IMR-90 (cell line): ENCODE results near the gene HADHB. TPM values are rescaled to one million over a fixed set of nuclear protein-coding genes. Genes with fewer than 3 reads are reported as not detected.

Experiments used
- ATAC-seq: fragments of 200-7000 bp; cut with Tn5 transposase; 2 replicates; pipeline ENCODE4 v1.9.1; 2020; ENCODE audit warnings: low read depth, mild to moderate bottlenecking, moderate library complexity
- BruUV-seq: library from RNA; stranded (reverse); fragments of 400-500 nt; replicated peaks from 2 replicates; lab custom pipeline; 2021; lab: Mats Ljungman, UMichigan
- CTCF ChIA-PET: fragments of 300-600 bp; formaldehyde crosslinking; extraction: SDS; loops from one replicate; lab custom pipeline; 2021; ENCODE audit warnings: antibody characterized with exemption; lab: Yijun Ruan, JAX
- POLR2A ChIA-PET: fragments of 300-600 bp; sonication (Branson Sonifier 250); formaldehyde crosslinking; loops from one replicate; lab custom pipeline; 2022; ENCODE audit warnings: antibody characterized with exemption; ENCODE audit not compliant: unreplicated experiment; lab: Charles Lee
- DNase-seq: peaks from one replicate; pipeline ENCODE4 v3.0.0; 2013
- H2AFZ ChIP-seq: replicated peaks from 2 replicates; pipeline ENCODE3; 2013; ENCODE audit warnings: low read length, mild to moderate bottlenecking; ENCODE audit not compliant: poor library complexity
- H2AK5ac ChIP-seq: 2 replicates; pipeline ENCODE4 v1.6.1; 2013; ENCODE audit warnings: low read depth, low read length, inconsistent platforms
- H2AK9ac ChIP-seq: replicated peaks from 2 replicates; pipeline ENCODE3; 2013; ENCODE audit warnings: mild to moderate bottlenecking, low read depth, low read length, moderate library complexity; ENCODE audit not compliant: poor library complexity
- H2BK120ac ChIP-seq: 2 replicates; pipeline ENCODE4 v1.6.1; 2013; ENCODE audit warnings: low read depth, low read length, inconsistent platforms
- H2BK15ac ChIP-seq: 3 replicates; pipeline ENCODE4 v1.6.1; 2013; ENCODE audit warnings: low read depth, low read length, inconsistent platforms
- H2BK20ac ChIP-seq: 2 replicates; pipeline ENCODE4 v1.6.1; 2013; ENCODE audit warnings: low read depth, mild to moderate bottlenecking, inconsistent platforms, low read length, moderate library complexity
- H2BK5ac ChIP-seq: 2 replicates; pipeline ENCODE4 v1.6.1; 2013; ENCODE audit warnings: mild to moderate bottlenecking, low read depth, low read length, inconsistent platforms; ENCODE audit not compliant: poor library complexity, severe bottlenecking
- H3K14ac ChIP-seq: replicated peaks from 2 replicates; pipeline ENCODE4 v1.6.1; 2013; ENCODE audit warnings: low read depth, low read length, inconsistent platforms
- H3K18ac ChIP-seq: 2 replicates; pipeline ENCODE4 v1.6.1; 2013; ENCODE audit warnings: low read depth, low read length, control low read depth
- H3K23ac ChIP-seq: 2 replicates; pipeline ENCODE4 v1.6.1; 2013; ENCODE audit warnings: low read depth, low read length, inconsistent platforms
- H3K27ac ChIP-seq: 2 replicates; pipeline ENCODE4 v1.5.1; 2013; ENCODE audit warnings: mild to moderate bottlenecking, control low read depth, low read length; ENCODE audit not compliant: insufficient read depth
- H3K27me3 ChIP-seq: 2 replicates; pipeline ENCODE4 v1.6.1; 2013; ENCODE audit warnings: low read length; ENCODE audit not compliant: control insufficient read depth, insufficient read depth
- H3K36me3 ChIP-seq: 2 replicates; pipeline ENCODE4 v1.6.1; 2013; ENCODE audit warnings: low read length, mixed read lengths; ENCODE audit not compliant: control insufficient read depth, insufficient read depth
- H3K4ac ChIP-seq: 2 replicates; pipeline ENCODE4 v1.6.1; 2013; ENCODE audit warnings: low read depth, low read length, inconsistent platforms
- H3K4me1 ChIP-seq: 2 replicates; pipeline ENCODE4 v1.6.1; 2013; ENCODE audit warnings: low read length, mixed read lengths; ENCODE audit not compliant: control insufficient read depth, insufficient read depth
- H3K4me2 ChIP-seq: 2 replicates; pipeline ENCODE4 v1.6.1; 2013; ENCODE audit warnings: low read depth, mild to moderate bottlenecking, control low read depth, low read length, moderate library complexity
- H3K4me3 ChIP-seq: 2 replicates; pipeline ENCODE4 v1.5.1; 2013; ENCODE audit warnings: low read depth, mild to moderate bottlenecking, control low read depth, low read length, moderate library complexity; ENCODE audit not compliant: insufficient read depth
- H3K56ac ChIP-seq: 2 replicates; pipeline ENCODE4 v1.6.1; 2013; ENCODE audit warnings: low read length, inconsistent platforms; ENCODE audit not compliant: insufficient read depth; ENCODE audit errors: extremely low read depth
- H3K79me1 ChIP-seq, 2 experiments: 2 replicates each; pipeline ENCODE4 v1.6.1; 2013; ENCODE audit warnings: low read length in 2 of 2, inconsistent platforms in 1 of 2, low read depth in 1 of 2
- H3K9ac ChIP-seq: 2 replicates; pipeline ENCODE4 v1.6.1; 2013; ENCODE audit warnings: low read depth, low read length, control low read depth
- H3K9me1 ChIP-seq: 2 replicates; pipeline ENCODE4 v1.6.1; 2013; ENCODE audit warnings: low read length, inconsistent platforms; ENCODE audit not compliant: insufficient read depth
- H3K9me3 ChIP-seq: 2 replicates; pipeline ENCODE4 v1.6.1; 2013; ENCODE audit warnings: low read length; ENCODE audit not compliant: control insufficient read depth, insufficient read depth
- H4K20me1 ChIP-seq: 2 replicates; pipeline ENCODE4 v1.6.1; 2013; ENCODE audit warnings: low read length, inconsistent platforms; ENCODE audit not compliant: insufficient read depth
- H4K5ac ChIP-seq: 2 replicates; pipeline ENCODE4 v1.6.1; 2013; ENCODE audit warnings: mild to moderate bottlenecking, low read depth, low read length, control low read depth
- H4K8ac ChIP-seq, 2 experiments: 2 replicates each; pipeline ENCODE4 v1.6.1; 2013; ENCODE audit warnings: low read depth in 2 of 2, low read length in 2 of 2, control low read depth in 1 of 2, inconsistent platforms in 1 of 2
- H4K91ac ChIP-seq: 2 replicates; pipeline ENCODE4 v1.6.1; 2013; ENCODE audit warnings: low read depth, low read length, inconsistent platforms; ENCODE audit not compliant: insufficient read depth
- BHLHE40 ChIP-seq: fragments of 150-350 bp; IDR thresholded peaks from 2 replicates; pipeline ENCODE4 v1.6.1; 2016; ENCODE audit warnings: mild to moderate bottlenecking, low read depth, low read length
- CEBPB ChIP-seq: IDR thresholded peaks from 2 replicates; pipeline ENCODE4 v1.6.1; 2012; ENCODE audit warnings: low read depth, low read length, improper control_type of control experiment
- CHD1 ChIP-seq: IDR thresholded peaks from 2 replicates; pipeline ENCODE4 v1.6.1; 2012; ENCODE audit warnings: low read depth, low read length, improper control_type of control experiment
- CTCF ChIP-seq: conservative IDR thresholded peaks from 2 replicates; pipeline ENCODE4 v1.5.1; 2012; ENCODE audit warnings: mild to moderate bottlenecking, low read depth, low read length, improper control_type of control experiment
- ELK1 ChIP-seq: fragments of 150-350 bp; IDR thresholded peaks from 2 replicates; pipeline ENCODE4 v1.6.1; 2016; ENCODE audit warnings: low read depth, mild to moderate bottlenecking, low read length, moderate library complexity, borderline replicate concordance
- FOS ChIP-seq: fragments of 150-350 bp; IDR thresholded peaks from 2 replicates; pipeline ENCODE4 v1.6.1; 2016; ENCODE audit warnings: low read depth, low read length
- MXI1 ChIP-seq: IDR thresholded peaks from 2 replicates; pipeline ENCODE4 v1.6.1; 2012; ENCODE audit warnings: low read depth, mild to moderate bottlenecking, low read length, moderate library complexity, borderline replicate concordance
- NFE2L2 ChIP-seq: fragments of 150-350 bp; IDR thresholded peaks from 2 replicates; pipeline ENCODE4 v1.6.1; 2016; ENCODE audit warnings: low read depth, mild to moderate bottlenecking, low read length
- POLR2A ChIP-seq: IDR thresholded peaks from 2 replicates; pipeline ENCODE4 v1.6.1; 2012; ENCODE audit warnings: mild to moderate bottlenecking, low read depth, low read length
- RAD21 ChIP-seq: IDR thresholded peaks from 2 replicates; pipeline ENCODE4 v1.6.1; 2012; ENCODE audit warnings: low read length, improper control_type of control experiment
- RCOR1 ChIP-seq: IDR thresholded peaks from 2 replicates; pipeline ENCODE4 v1.6.1; 2012; ENCODE audit warnings: mild to moderate bottlenecking, low read length, improper control_type of control experiment; ENCODE audit not compliant: insufficient replicate concordance
- RFX5 ChIP-seq: IDR thresholded peaks from 2 replicates; pipeline ENCODE4 v1.8.0; 2012; ENCODE audit warnings: low read depth, mild to moderate bottlenecking, low read length, moderate library complexity
- USF2 ChIP-seq: fragments of 150-350 bp; IDR thresholded peaks from 2 replicates; pipeline ENCODE4 v1.6.1; 2017; ENCODE audit warnings: mild to moderate bottlenecking, antibody characterized with exemption, low read length, low read depth
- WGBS, 2 experiments: methylation state at CpG; one replicate each; pipeline versions ENCODE4 v1.1.5 to v1.1.7; 2013; ENCODE audit warnings: missing lambda C conversion rate in 2 of 2; ENCODE audit not compliant: insufficient read length in 1 of 2; ENCODE audit errors: extremely low coverage in 2 of 2; 5-methylcytosine and 5-hydroxymethylcytosine counted together
- dilution Hi-C: fragments of 300-500 bp; cut with HindIII; formaldehyde crosslinking; loops from one replicate; pipeline ENCODE4 v1.14.3; 2018; ENCODE audit warnings: low sequenced_read_pairs; ENCODE audit not compliant: unreplicated experiment
- in situ Hi-C: fragments of 300-500 bp; cut with MboI; formaldehyde crosslinking; loops from 3 replicates; pipeline ENCODE4 v1.14.3; 2019; ENCODE audit warnings: low sequenced_read_pairs, inconsistent platforms, mixed read lengths
- intact Hi-C: fragments of 100-400 bp; cut with micrococcal nuclease; formaldehyde crosslinking; loops from 2 replicates; pipeline ENCODE4 v1.10.0; 2022
- polyA plus RNA-seq, 3 experiments: library from polyadenylated mRNA; depleted of rRNA; stranded (reverse); fragments of >200 nt; gene quantifications; 2 replicates each; pipeline ENCODE4 v1.2.3, GENCODE V29; 2012; ENCODE audit warnings: low replicate concordance in 1 of 3
- total RNA-seq: library from RNA; depleted of rRNA; stranded (reverse); fragments of >200 nt; gene quantifications from 2 replicates; pipeline ENCODE4 v1.2.3, GENCODE V29; 2012

HADHB gene
- total and polyA plus RNA-seq, 2 of the 4 experiments (the other 2 are of a cell fraction), result 67.9 to 79.8 TPM

GRCh38 chr2:26281226-26281625 lies 36.5 kb downstream of the HADHB start:
- WGBS, 2 experiments, result no CpG with 5 or more reads among the region's 2 CpGs
- BruUV-seq, result no TSS peak

More at GRCh38 chr2:26281226-26281625, 36.5 kb downstream of the HADHB start:
- H3K27me3 ChIP-seq, result no peaks in the 10 kb centered on the region
- DNase-seq (no peak), ATAC-seq (no peak)
- in situ Hi-C loops (no loop called here), intact Hi-C loops (no loop called here), dilution Hi-C loops (no loop called here)
- no peak overlapping the region for H4K91ac ChIP-seq
- TF ChIP-seq CHD1 (no peak), NFE2L2 (no peak), ELK1 (no peak), POLR2A (no peak), RAD21 (no peak), CEBPB (no peak), RCOR1 (no peak), USF2 (no peak), RFX5 (no peak), MXI1 (no peak), CTCF (no peak), BHLHE40 (no peak), FOS (no peak)
- H3K4me1 ChIP-seq, result peaks cover 2% of the 10 kb centered on the region; the same call in 1 of the 2 replicates
- no peak overlapping the region for H3K18ac ChIP-seq
- no peak overlapping the region for H2BK120ac ChIP-seq
- no peak overlapping the region for H2BK15ac ChIP-seq
- ChIA-PET CTCF (no interaction called here), POLR2A (interaction anchor here (0.5 kb wide), 1 partner anchor 642 kb away, joined by 3 read pairs; no protein-coding TSS in a partner anchor)
- no peak overlapping the region for H2BK5ac ChIP-seq
- no peak overlapping the region for H3K14ac ChIP-seq
- no peak overlapping the region for H3K4me3 ChIP-seq
- H3K36me3 ChIP-seq, result peaks cover 35% of the 10 kb centered on the region
- H3K4me2 ChIP-seq, result no peak overlapping the region
- no peaks in the 10 kb centered on the region for H4K20me1 ChIP-seq
- no peak overlapping the region for H3K56ac ChIP-seq
- no peaks in the 10 kb centered on the region; a peak in 2 of 4 replicates for H3K79me1 ChIP-seq
- H4K8ac ChIP-seq, result no peak overlapping the region
- H2AFZ ChIP-seq, result no peak overlapping the region
- no peak overlapping the region for H2BK20ac ChIP-seq
- no peak overlapping the region for H3K9ac ChIP-seq
- H2AK5ac ChIP-seq, result no peak overlapping the region
- no peak overlapping the region for H2AK9ac ChIP-seq
- no peak overlapping the region for H3K4ac ChIP-seq
- no peak overlapping the region for H4K5ac ChIP-seq
- H3K27ac ChIP-seq, result no peak overlapping the region
- H3K23ac ChIP-seq, result no peak overlapping the region
- H3K9me1 ChIP-seq, result peaks cover 5% of the 10 kb centered on the region
- no peaks in the 10 kb centered on the region for H3K9me3 ChIP-seq
